HG03571 (cell line): Measurements from ENCODE around the gene TBXA2R.
"Not testable (repeated sequence)": the region's sequence is repeated elsewhere in the genome, so short reads cannot be mapped to it uniquely, and the experiment has no call there.

Experiments
- ATAC-seq: cut with Tn5 transposase; IDR thresholded peaks from one replicate; pipeline ENCODE4 v1.9.1; 2021; ENCODE audit not compliant: unreplicated experiment

The TBXA2R gene

GRCh38 chr19:3641515-3642269 is 35.0 kb upstream of the TBXA2R start:
- no peak for ATAC-seq

DNA sequence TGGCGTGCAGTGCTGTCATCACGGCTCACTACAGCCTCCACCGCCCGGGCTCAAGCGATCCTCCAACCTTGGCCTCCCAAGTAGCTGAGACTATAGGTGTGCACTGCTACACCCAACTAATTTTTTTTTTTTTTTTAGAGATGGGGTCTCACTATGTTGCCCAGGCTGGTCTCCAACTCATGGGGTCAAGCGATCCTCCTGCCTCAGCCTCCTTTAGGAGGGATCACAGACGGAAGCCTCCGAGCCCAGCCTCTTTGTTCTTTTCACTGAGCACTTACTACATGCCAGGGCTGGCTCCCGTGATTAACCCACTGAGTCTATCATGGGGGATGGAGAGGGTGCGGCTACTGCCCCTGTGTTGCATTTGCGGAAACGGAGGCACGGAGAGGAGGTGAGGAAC is 32.8 kb upstream of the TBXA2R start:
- no peak for ATAC-seq

DNA sequence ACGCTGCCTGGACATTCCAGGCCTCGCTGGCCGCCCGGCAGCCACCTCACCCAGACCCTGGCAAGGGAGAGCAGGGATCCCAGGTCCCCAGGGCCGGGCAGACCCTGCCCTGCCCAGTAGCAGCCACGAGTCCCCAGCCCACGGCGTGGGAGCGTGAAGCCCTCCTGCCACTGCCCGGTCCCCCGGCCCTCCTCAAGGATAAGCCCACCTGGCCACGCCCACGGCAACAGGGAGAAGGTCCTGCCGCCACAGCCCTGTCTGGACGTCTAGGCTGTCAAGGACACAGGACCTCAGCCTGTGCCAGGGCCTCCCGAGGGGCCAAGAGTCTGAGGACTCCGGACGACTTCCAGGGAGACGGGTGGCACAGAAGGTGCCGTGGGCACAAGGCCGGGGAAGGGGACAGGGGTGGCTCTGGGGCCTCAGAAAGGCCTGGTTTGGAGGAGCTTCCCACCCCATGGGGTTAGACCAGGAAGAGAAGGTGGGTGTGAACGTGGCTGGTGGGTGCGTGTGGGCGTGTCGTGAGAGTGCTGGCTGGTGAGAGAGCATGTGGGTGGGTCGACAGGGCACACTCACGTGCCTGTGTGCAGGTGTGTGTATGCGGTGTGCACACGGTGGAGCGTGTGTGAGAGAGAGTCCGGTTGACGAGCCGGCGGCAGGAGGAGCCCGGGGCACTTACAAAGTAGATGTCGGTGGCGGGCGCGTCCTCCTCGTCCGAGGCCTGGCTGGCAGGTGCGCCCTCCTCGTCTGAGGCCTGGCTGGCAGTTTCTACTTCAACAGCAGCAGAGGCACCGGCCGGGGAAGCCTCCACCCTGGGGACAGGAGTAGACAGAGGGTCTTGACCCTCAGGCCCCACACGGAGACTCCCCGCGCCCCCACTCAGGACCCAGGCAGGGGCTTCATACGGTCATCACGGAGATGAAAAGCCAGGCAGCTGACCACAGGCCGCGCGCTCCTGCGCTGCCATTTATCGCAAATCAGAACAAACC is 31.8 kb upstream of the TBXA2R start:
- ATAC-seq, result no peak

- no peak for ATAC-seq
Observed at GRCh38 chr19:3637621-3638020, 30.9 kb upstream of the TBXA2R start.

DNA sequence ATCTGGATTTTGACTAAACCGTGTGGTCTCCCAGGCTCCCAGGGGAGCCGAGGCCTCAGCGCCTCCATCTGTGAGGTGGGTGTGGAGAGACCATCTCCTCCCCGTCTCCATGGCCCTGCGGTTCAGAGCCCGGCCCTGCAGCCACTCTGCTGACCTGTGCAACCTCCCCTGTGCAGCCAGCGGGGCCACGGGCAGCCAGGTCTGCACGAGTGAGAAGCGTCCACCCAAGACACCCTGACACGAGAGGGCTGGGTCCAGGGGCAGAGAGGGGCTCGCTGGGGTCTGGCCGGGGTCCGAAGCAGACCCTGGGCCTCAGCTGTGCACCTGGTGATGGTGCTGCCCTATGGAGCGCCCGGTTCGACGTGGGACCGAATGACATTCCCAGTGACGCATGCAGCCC is 30.3 kb upstream of the TBXA2R start:
- ATAC-seq, result no peak

DNA sequence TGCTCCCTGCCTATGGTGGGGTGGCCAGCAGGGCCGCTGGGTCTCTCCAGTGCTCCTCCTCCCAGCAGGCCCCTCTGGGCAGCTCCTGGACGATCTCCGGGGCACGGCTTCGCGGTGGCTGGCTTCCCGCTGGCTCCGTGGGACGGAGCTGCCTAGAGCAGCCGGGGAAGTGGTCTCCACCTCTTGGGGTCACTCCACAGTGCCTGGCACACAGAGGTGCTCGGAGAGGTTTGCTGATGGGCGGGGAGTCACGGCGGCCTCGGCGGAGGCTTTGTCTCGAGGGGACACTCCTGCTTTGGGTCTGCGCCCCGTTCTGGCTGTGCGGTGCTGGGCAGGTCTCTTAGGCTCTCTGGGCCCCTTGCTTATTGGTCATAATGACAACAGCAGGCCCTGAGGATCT is 29.8 kb upstream of the TBXA2R start:
- ATAC-seq, result no peak

GRCh38 chr19:3634496-3635045 is 27.9 kb upstream of the TBXA2R start:
- ATAC-seq, result no peak

DNA sequence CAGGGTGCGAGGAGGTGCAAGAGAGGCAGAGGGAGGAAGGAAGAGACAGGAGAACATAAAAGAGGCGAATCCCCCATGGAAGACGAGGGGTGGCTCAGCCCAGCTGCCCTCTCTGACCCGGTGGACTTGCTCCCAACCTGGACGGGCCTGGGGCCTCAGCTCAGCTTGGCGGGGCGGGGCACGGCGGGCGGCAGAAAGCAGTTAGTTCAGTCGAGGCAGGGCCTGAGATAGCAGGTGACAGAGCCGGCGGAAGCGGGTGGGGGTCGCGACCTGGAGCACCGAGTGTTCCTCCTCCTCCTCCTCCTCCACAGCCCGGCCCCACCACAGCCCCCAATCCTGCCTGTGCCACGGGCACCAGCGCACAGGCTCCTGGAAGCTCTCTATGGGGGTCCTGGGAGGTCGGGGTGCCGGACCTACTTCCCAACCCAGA is 26.9 kb upstream of the TBXA2R start:
- ATAC-seq, result no peak

- ATAC-seq, result no peak
Observed at GRCh38 chr19:3632739-3633558, 26.3 kb upstream of the TBXA2R start.

DNA sequence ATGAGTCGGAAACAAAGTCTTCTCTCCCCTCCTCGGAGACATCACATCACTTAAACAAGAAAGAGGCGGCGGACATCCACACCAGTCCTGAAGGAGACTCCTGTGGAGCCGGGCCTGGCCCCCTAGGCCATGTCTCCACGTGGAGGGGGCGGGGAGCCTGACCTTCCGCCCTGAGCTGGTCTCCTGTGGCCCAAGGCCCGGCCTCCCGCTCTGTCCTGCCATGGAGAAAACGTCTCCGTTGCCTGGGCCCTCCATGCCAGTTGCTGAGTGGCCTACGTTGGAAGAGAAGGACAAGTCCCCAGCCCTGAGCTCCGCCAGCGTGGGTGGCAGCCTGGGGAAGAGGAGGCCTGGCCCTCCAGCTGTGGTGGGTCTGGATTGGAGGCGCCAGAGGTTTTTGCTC is 25.4 kb upstream of the TBXA2R start:
- no peak for ATAC-seq

- no peak for ATAC-seq
Observed at GRCh38 chr19:3631053-3631861, 24.6 kb upstream of the TBXA2R start.

GRCh38 chr19:3628766-3629165 is 22.1 kb upstream of the TBXA2R start:
- ATAC-seq, result not testable (repeated sequence)

GRCh38 chr19:3627351-3627723 is 20.7 kb upstream of the TBXA2R start:
- ATAC-seq, result no peak

DNA sequence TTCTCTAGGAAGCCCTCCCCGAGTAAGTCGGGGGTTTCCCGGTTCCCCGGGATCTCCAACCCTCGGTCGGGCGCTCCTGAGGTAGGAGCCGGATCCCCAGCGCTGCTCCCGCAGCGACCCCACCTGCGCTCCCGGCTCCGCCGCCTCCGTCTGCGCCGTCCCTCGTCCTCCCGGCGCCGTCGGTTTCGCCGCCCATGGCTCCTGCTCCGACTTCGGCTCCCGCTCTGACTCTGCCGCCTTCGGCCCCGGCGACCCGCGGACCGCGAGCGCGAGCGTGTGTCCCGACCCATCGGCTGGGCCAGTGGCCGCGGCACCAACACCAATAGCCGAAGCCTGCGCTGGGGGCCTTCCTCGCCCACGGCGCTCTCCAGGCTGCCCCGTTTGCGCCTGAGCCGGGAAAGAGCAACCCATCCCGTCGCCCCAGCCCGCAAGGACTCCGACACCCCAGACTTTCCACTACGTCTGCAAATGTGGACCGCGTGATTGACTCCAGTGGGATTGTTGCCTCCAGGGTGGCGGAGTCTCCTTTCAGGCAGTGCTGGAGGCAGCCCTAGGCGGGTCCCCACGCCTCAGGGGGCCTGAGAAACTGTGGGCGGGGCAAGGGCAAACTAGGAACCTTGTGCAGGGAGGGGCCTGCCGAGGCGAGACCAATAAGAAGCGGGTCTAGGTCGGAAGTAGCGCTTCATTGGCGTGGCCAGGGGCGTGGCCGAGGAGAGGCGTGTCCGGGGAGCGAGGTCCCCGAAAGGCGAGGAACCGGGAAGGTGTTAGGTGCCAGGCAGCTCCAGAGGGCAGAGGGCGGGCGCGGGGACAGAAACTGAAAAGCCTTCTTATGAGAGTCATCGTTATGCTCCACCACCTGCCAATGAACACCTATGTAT is 20.0 kb upstream of the TBXA2R start, which contains the start of gene CACTIN:
Gene CACTIN (minus strand): TSS at position 318 of the 878 bp plus-strand sequence. CDS start 28 bp downstream, at position 290.
- ATAC-seq, result peak; percentile 77

DNA sequence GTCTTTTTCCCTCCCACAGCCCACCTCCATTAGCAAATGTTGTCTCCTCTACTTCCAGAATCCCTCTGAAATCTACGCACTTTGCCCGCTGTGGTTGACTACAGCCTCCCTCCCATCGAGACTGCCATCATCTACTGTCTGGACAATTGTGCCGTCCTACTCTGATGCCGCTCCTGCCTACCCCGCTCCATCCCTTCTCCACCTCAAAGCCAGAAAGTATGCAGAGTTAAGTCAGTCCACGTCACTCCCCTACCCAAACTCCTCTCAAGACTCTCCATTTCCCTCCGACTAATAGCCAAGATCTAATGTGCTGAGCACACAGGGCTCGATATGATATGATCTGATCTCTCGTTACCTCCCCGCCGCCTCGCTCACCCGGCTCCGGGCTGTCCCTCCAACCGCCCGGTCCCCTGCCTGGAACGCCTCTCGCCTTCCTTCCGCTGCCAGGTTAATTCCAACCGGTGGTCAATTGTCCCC is 19.4 kb upstream of the TBXA2R start:
- no peak for ATAC-seq

- no peak for ATAC-seq
Observed at GRCh38 chr19:3623716-3624115, 17.0 kb upstream of the TBXA2R start.

- no peak for ATAC-seq
Observed at GRCh38 chr19:3622224-3622623, 15.5 kb upstream of the TBXA2R start.

GRCh38 chr19:3621689-3622088 is 15.0 kb upstream of the TBXA2R start:
- no peak for ATAC-seq
